Esophagus squamous epithelium (tissue), 5 donors: ENCODE results near the gene UGT2B11. TPM values are rescaled to one million over a fixed set of nuclear protein-coding genes. Genes with fewer than 3 reads are reported as not detected.
"Not testable (repeated sequence)": the region's sequence is repeated elsewhere in the genome, so short reads cannot be mapped to it uniquely, and the experiment has no call there.

ENCODE experiments used
- DNase-seq: peaks from one replicate; lab custom pipeline; 2025; lab: John Stamatoyannopoulos, UW
- H3K27ac ChIP-seq, 4 donors: fragments of 200-600 bp; sonication (generic); one replicate each; pipeline ENCODE4 v1.5.1; 2016 to 2019; ENCODE audit warnings: mild to moderate bottlenecking in 1 of 4
- H3K27me3 ChIP-seq, 4 donors: fragments of 200-600 bp; sonication (generic); 1 replicate in 3 of 4; 2 replicates in 1 of 4; pipeline versions ENCODE4 v1.5.1 to v1.6.0; 2017 to 2021; ENCODE audit warnings: antibody characterized with exemption in 1 of 4
- H3K36me3 ChIP-seq, 3 donors: fragments of 200-600 bp; sonication (generic); one replicate each; pipeline ENCODE4 v1.5.1; 2016 to 2019
- H3K4me1 ChIP-seq, 3 donors: fragments of 200-600 bp; sonication (generic); one replicate each; pipeline ENCODE4 v1.5.1; 2017 to 2019
- H3K4me3 ChIP-seq, 4 donors: fragments of 200-600 bp; sonication (generic); 1 replicate in 3 of 4; 2 replicates in 1 of 4; pipeline ENCODE4 v1.5.1; 2016 to 2019; ENCODE audit warnings: mild to moderate bottlenecking in 2 of 4, moderate library complexity in 1 of 4
- H3K9me3 ChIP-seq, 3 donors: fragments of 200-600 bp; sonication (generic); one replicate each; pipeline ENCODE4 v1.5.1; 2016 to 2019
- POLR2A ChIP-seq, 4 donors: fragments of 450-650 bp; IDR thresholded peaks; one replicate each; pipeline ENCODE4 v1.6.1; 2017; ENCODE audit warnings: antibody characterized with exemption in 4 of 4, mild to moderate bottlenecking in 4 of 4, moderate library complexity in 3 of 4
- WGBS, 2 donors: methylation state at CpG; one replicate each; pipeline ENCODE4 v1.1.5; 2018; 5-methylcytosine and 5-hydroxymethylcytosine counted together
- intact Hi-C: fragments of 100-400 bp; cut with DNase I; formaldehyde crosslinking; loops from one replicate; pipeline ENCODE4 v1.15.0; 2022
- total RNA-seq, 4 donors: library from RNA; depleted of rRNA; stranded (reverse); fragments of >200 nt; gene quantifications; one replicate each; pipeline ENCODE4 v1.1.0, GENCODE V29; 2016
- TF ChIP-seq, protein P1 (sequence below), 6 experiments: fragments of 450-650 bp in 4 of 6; fragments of 200-600 bp in 2 of 6; sonication (generic) in 2 of 6; IDR thresholded peaks; one replicate each; pipeline ENCODE4 v1.5.1; 2016 to 2019; ENCODE audit warnings: antibody characterized with exemption in 6 of 6, mild to moderate bottlenecking in 4 of 6, moderate library complexity in 4 of 6
- donor health status: DM: yes; HTN: yes; CAD: no.

Gene UGT2B11
- total RNA-seq, 4 donors from 2014 or later = not detected

DNA sequence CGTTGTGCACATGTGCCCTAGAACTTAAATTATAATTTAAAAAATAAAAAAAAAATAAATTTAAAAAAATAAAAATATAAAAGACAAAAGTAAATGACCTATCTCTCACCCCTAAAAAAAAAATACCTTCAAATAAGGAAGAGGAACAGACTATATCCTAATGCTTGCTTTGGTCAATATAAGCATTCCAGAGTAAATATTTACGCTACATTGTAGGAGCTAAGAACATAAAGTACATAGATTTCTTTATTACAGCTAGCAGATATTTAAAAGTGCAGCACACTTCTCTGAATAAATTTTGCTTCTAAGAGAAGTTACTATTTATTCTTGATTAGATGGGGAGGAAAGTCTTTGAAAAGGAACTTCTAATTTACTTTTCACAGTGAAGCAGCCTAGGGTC lies 24.5 kb upstream of the UGT2B11 start:
- no peak for DNase-seq
- intact Hi-C loops = no loop called here
- Histone ChIP-seq H3K27me3 (no peaks in the 10 kb centered on the region), H3K4me1 (no peaks in the 10 kb centered on the region), H3K4me3 (no peak overlapping the region), H3K27ac (no peak overlapping the region), H3K9me3 (no peaks in the 10 kb centered on the region), H3K36me3 (no peaks in the 10 kb centered on the region)
- 70 to 79% methylated on average over 2 of the region's 2 CpGs for WGBS, 2 donors
- TF ChIP-seq POLR2A (IDR thresholded peaks at IDR 0.05) = no peak
- TF ChIP-seq, protein P1, sequence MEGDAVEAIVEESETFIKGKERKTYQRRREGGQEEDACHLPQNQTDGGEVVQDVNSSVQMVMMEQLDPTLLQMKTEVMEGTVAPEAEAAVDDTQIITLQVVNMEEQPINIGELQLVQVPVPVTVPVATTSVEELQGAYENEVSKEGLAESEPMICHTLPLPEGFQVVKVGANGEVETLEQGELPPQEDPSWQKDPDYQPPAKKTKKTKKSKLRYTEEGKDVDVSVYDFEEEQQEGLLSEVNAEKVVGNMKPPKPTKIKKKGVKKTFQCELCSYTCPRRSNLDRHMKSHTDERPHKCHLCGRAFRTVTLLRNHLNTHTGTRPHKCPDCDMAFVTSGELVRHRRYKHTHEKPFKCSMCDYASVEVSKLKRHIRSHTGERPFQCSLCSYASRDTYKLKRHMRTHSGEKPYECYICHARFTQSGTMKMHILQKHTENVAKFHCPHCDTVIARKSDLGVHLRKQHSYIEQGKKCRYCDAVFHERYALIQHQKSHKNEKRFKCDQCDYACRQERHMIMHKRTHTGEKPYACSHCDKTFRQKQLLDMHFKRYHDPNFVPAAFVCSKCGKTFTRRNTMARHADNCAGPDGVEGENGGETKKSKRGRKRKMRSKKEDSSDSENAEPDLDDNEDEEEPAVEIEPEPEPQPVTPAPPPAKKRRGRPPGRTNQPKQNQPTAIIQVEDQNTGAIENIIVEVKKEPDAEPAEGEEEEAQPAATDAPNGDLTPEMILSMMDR (IDR thresholded peaks at IDR 0.05) = no peak

DNA sequence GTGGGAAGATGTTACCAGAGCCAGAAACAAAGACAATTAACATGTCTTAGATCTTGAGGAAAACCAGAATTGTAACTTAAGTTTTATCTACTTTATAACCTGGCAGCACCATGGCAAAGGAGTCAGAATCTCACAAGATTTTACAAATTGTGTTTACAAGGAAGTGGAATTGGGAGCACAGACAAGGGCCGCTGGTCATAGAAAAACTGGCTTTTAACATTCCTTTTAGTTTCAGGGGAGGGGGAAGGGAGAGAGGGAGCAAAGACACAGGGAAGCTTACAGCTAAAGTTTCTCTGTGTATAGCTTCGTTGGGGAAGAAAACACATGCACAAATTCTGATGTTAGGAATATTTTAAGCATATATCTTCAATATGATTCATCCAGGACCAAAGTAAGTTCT lies 10.3 kb upstream of the UGT2B11 start:
- Histone ChIP-seq H3K4me3 (no peak overlapping the region), H3K4me1 (no peaks in the 10 kb centered on the region), H3K27ac (no peak overlapping the region), H3K36me3 (no peaks in the 10 kb centered on the region), H3K9me3 (no peaks in the 10 kb centered on the region), H3K27me3 (no peaks in the 10 kb centered on the region)
- 15 to 22% methylated on average over 2 of the region's 2 CpGs for WGBS, 2 donors
- no peak for DNase-seq
- intact Hi-C loops = no loop called here
- TF ChIP-seq, protein P1 (IDR thresholded peaks at IDR 0.05) = no peak
- no peak for TF ChIP-seq POLR2A (IDR thresholded peaks at IDR 0.05)

DNA sequence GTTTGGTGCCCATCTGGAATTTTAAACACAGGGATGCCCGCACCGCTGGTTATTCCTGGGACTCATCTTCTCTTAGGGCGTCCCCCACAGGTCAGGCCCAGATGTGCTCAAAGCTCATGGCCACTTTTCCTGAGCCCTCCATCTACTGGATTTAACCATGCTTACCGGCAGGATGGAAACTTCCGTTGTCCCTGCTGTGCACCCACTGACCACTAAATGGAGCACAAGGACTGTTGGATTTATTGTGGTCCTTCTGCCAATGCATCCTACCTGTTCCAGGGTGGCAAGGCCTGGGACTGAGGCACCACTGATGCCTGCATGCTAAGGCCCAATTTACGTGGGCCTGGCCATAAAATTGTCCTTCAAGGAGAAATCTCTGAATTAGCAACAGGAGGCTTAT lies 8.7 kb upstream of the UGT2B11 start:
- H3K36me3 ChIP-seq, H3K9me3 ChIP-seq, H3K27me3 ChIP-seq, intact Hi-C loops, H3K4me3 ChIP-seq, H3K4me1 ChIP-seq, H3K27ac ChIP-seq, DNase-seq: not testable (repeated sequence)
- WGBS, 2 donors = 89 to 90% methylated on average over 5 of the region's 6 CpGs

DNA sequence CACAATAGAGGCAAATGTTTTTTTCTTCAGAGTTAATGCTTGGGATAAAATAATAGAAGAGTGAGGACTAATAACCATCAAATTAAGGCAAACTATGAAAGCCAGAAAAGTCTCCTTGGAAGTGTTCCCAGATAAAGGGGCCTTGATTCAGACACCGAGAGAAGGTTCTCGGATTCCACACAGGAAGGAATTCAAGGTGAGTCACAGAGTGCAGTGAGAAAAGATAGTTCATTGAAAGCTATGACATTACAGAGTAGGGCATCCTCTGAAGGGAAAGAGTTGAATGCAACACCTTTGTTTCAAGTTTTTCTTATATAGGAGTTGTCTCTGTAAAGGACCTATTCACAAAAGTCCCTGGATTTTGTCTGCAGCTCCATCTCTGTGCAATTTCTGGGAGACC lies 3.9 kb upstream of the UGT2B11 start:
- H3K27ac ChIP-seq, H3K4me1 ChIP-seq, H3K4me3 ChIP-seq, H3K27me3 ChIP-seq, intact Hi-C loops, H3K36me3 ChIP-seq, DNase-seq, H3K9me3 ChIP-seq: not testable (repeated sequence)
- WGBS, 2 donors = 75 to 84% methylated on average over 2 of the region's 2 CpGs

DNA sequence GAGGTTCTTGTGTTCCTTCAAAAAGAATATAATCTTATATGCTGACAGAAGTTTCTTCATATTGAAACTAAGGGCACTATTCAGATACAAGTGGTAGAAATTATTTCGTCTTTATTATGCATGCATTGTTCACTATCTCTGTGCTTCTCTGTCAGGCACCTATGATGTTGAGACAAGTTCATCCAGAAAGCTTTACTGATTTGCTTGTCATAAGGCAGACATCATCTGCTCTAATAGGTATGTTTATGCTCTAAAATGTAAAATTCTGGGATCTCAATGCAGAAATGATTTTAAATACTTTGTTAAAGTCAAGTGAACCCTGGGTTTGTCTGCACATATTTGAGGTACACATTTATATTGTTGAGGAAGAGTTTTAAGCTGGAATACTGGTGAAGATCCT lies 3.6 kb downstream of the UGT2B11 start:
- no peaks in the 10 kb centered on the region for H3K9me3 ChIP-seq
- WGBS, 2 donors = 80 to 88% methylated on average over 1 of the region's 1 CpG
- no peaks in the 10 kb centered on the region for H3K36me3 ChIP-seq
- no peak overlapping the region for H3K27ac ChIP-seq
- H3K4me1 ChIP-seq = no peaks in the 10 kb centered on the region
- no peak for DNase-seq
- no peaks in the 10 kb centered on the region for H3K27me3 ChIP-seq
- intact Hi-C loops = no loop called here
- no peak overlapping the region for H3K4me3 ChIP-seq
- TF ChIP-seq POLR2A (IDR thresholded peaks at IDR 0.05) = no peak
- TF ChIP-seq, protein P1 (IDR thresholded peaks at IDR 0.05) = no peak

DNA sequence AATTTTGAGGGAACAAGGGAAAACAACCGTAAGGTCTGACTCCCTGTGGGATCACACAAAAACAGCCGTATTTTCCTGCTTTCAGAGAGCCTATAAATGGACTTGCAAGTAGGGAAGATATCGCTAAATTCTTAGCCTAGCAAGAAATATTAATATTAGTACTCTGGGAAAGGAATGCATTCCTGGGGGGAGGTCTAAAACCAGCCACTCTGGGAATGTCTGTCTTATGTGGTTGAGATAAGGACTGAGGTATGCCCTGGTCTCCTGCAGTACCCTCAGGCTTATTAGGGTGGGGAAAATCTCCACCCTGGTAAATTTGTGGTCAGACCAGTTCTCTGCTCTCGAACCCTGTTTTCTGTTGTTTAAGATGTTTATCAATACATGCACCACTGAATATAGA lies 16.0 kb downstream of the UGT2B11 start:
- intact Hi-C loops = not testable (repeated sequence)

More for the DNA sequence above, 16.0 kb downstream of the UGT2B11 start:
- H3K27me3 ChIP-seq, H3K27ac ChIP-seq, H3K36me3 ChIP-seq, H3K4me3 ChIP-seq, H3K9me3 ChIP-seq, H3K4me1 ChIP-seq, DNase-seq: not testable (repeated sequence)
- 76 to 80% methylated on average over 4 of the region's 4 CpGs for WGBS, 2 donors
